Stomach (tissue), 4 donors: ENCODE measurements around the gene KANSL3.

Source experiments
- CTCF ChIP-seq, 7 experiments: fragments of 450-650 bp in 4 of 7; fragments of 200-600 bp in 3 of 7; sonication (generic) in 3 of 7; IDR thresholded peaks; one replicate each; pipeline ENCODE4 v1.5.1; 2016 to 2019; ENCODE audit warnings: antibody characterized with exemption in 7 of 7, control low read depth in 2 of 7, mild to moderate bottlenecking in 1 of 7
- POLR2A ChIP-seq, 4 donors: fragments of 450-650 bp; IDR thresholded peaks; one replicate each; pipeline ENCODE4 v1.6.1; 2016; ENCODE audit warnings: antibody characterized with exemption in 4 of 4, control low read depth in 2 of 4, mild to moderate bottlenecking in 1 of 4, moderate library complexity in 1 of 4

- no peak for TF ChIP-seq CTCF (IDR thresholded peaks at IDR 0.05)
- TF ChIP-seq POLR2A (IDR thresholded peaks at IDR 0.05) = no peak
Measured at GRCh38 chr2:96564563-96564962, 73.5 kb downstream of the KANSL3 start.
